Measurements from ENCODE around the gene OGT. TPM values are rescaled to one million over a fixed set of nuclear protein-coding genes. Genes with fewer than 3 reads are reported as not detected.
A peak's percentile ranks its signal among the peaks of the same experiment; 100 is the strongest.

Gene OGT
- total and polyA plus RNA-seq, 10 of the 15 experiments (the other 5 are each of a cell fraction or from before 2014, with no cell fraction given): 38.2 to 671 (median 107) TPM

- TF ChIP-seq PKNOX1 (IDR thresholded peaks at IDR 0.05) (no peak; the same call in 1 of the 2 replicates), PML (IDR thresholded peaks at IDR 0.05; ENCODE audit: low read length) (no peak), ATF3 (IDR thresholded peaks at IDR 0.05; ENCODE audit: borderline replicate concordance, extremely low read depth, low read depth, low read length) (no peak), CREM (IDR thresholded peaks at IDR 0.05; ENCODE audit: low read depth) (peak; percentile 77), MTA3 (IDR thresholded peaks at IDR 0.05; ENCODE audit: borderline replicate concordance, low read length) (no peak), ZBTB11 (CRISPR knock-in tag; IDR thresholded peaks at IDR 0.05) (no peak), ZBTB40 (IDR thresholded peaks at IDR 0.05; ENCODE audit: borderline replicate concordance) (no peak), BCL11A (IDR thresholded peaks at IDR 0.05; ENCODE audit: low read depth, low read length) (peak; percentile 88), FOS (IDR thresholded peaks at IDR 0.05; ENCODE audit: borderline replicate concordance, extremely low read depth, insufficient read length) (no peak), RAD51 (IDR thresholded peaks at IDR 0.05) (no peak), SUZ12 (IDR thresholded peaks at IDR 0.05; ENCODE audit: unreplicated experiment) (no peak), HDAC2 (IDR thresholded peaks at IDR 0.05) (no peak), PAX5 (IDR thresholded peaks at IDR 0.05; ENCODE audit: borderline replicate concordance, low read depth, low read length) (peak; percentile 85), ZBTB4 (CRISPR knock-in tag; IDR thresholded peaks at IDR 0.05) (no peak), SRF (IDR thresholded peaks at IDR 0.05; ENCODE audit: low read depth in 2 of 2, low read length in 2 of 2) (no peak), NRF1 (conservative IDR thresholded peaks at IDR 0.05; ENCODE audit: low read depth, low read length) (no peak), RCOR1 (conservative IDR thresholded peaks at IDR 0.05; ENCODE audit: low read depth, low read length) (no peak), ASH2L (IDR thresholded peaks at IDR 0.05; ENCODE audit: borderline replicate concordance, low read depth) (no peak), SPI1 (IDR thresholded peaks at IDR 0.05; ENCODE audit: borderline replicate concordance, insufficient read depth, low read depth, low read length) (peak; percentile 96)
Observed at GRCh38 chrX:71618303-71618721, 85.4 kb downstream of the OGT start, which contains the start of gene CXCR3 (continued).

All from GM12878 (cell line).